Heart left ventricle (tissue), 16 donors: Measurements from ENCODE around the gene MSGN1. TPM values are rescaled to one million over a fixed set of nuclear protein-coding genes. Genes with fewer than 3 reads are reported as not detected.

Source experiments
- ATAC-seq, 4 donors: fragments of 200-7000 bp; cut with Tn5 transposase; one replicate each; pipeline ENCODE4 v1.9.1; 2020 to 2022; ENCODE audit warnings: moderate library complexity in 4 of 4, mild to moderate bottlenecking in 3 of 4, moderate number of reproducible peaks in 1 of 4
- DNase-seq, 5 donors: peaks; one replicate each; pipeline ENCODE4 v3.0.0-alpha.2; 2020
- H3K27ac ChIP-seq, 12 donors: fragments of 200-600 bp; sonication (generic) in 4 of 12; one replicate each; pipeline versions ENCODE4 v1.5.0 to v1.8.0; 2016 to 2022; ENCODE audit warnings: mild to moderate bottlenecking in 2 of 12
- H3K27me3 ChIP-seq, 9 donors: fragments of 200-600 bp; sonication (generic) in 2 of 9; one replicate each; pipeline versions ENCODE4 v1.5.1 to v1.8.0; 2016 to 2022; ENCODE audit warnings: mild to moderate bottlenecking in 3 of 9
- H3K36me3 ChIP-seq, 9 donors: fragments of 200-600 bp; sonication (generic) in 2 of 9; one replicate each; pipeline versions ENCODE4 v1.5.0 to v1.8.0; 2018 to 2022; ENCODE audit warnings: mild to moderate bottlenecking in 2 of 9
- H3K4me1 ChIP-seq, 12 donors: fragments of 200-600 bp; sonication (generic) in 4 of 12; one replicate each; pipeline versions ENCODE4 v1.5.0 to v1.8.0; 2016 to 2022; ENCODE audit warnings: mild to moderate bottlenecking in 3 of 12
- H3K4me3 ChIP-seq, 12 donors: fragments of 200-600 bp; sonication (generic) in 4 of 12; one replicate each; pipeline versions ENCODE4 v1.5.0 to v1.8.0; 2017 to 2022; ENCODE audit warnings: mild to moderate bottlenecking in 9 of 12, moderate library complexity in 4 of 12
- H3K9me3 ChIP-seq, 12 donors: fragments of 200-600 bp; sonication (generic) in 4 of 12; one replicate each; pipeline versions ENCODE4 v1.5.0 to v1.8.0; 2016 to 2022; ENCODE audit warnings: mild to moderate bottlenecking in 1 of 12
- POLR2A ChIP-seq, 2 donors: fragments of 450-650 bp; IDR thresholded peaks; one replicate each; pipeline ENCODE4 v1.6.1; 2017; ENCODE audit warnings: antibody characterized with exemption in 2 of 2, mild to moderate bottlenecking in 2 of 2, moderate library complexity in 2 of 2
- WGBS, 4 donors: extraction: QIAGEN DNeasy Blood & Tissue Kit in 2 of 4; methylation state at CpG; one replicate each; pipeline versions ENCODE4 v1.1.5 to v1.1.7; 2013 to 2018; 5-methylcytosine and 5-hydroxymethylcytosine counted together
- intact Hi-C, 10 donors: fragments of 100-400 bp; cut with DNase I; formaldehyde crosslinking; loops; one replicate each; pipeline versions ENCODE4 v1.11.1 to v1.14.2; 2022
- polyA plus RNA-seq, 2 donors: library from polyadenylated mRNA; stranded (reverse); fragments of 200-250 nt; gene quantifications; one replicate each; pipeline ENCODE4 v1.2.3, GENCODE V29; 2013
- total RNA-seq, 9 donors: library from RNA; depleted of rRNA in 2 of 9; stranded (reverse); fragments of >200 nt in 2 of 9; fragmentation: NEBNext Ultra II Directional in 3 of 9; extraction: Animal tissue kit (Norgen Biotek cat#: 25700) in 3 of 9; gene quantifications; one replicate each; pipeline versions ENCODE4 v1.1.0 to v1.2.4, GENCODE V29; 2016 to 2023
- TF ChIP-seq, protein P1 (sequence below), 12 donors: fragments of 200-600 bp; sonication (generic) in 4 of 12; IDR thresholded peaks; one replicate each; pipeline versions ENCODE4 v1.5.0 to v1.8.0; 2018 to 2022; ENCODE audit warnings: antibody characterized with exemption in 12 of 12, mild to moderate bottlenecking in 5 of 12
- donor health status: ischemic (EF 13 %, LVEDD 7.1; RV severe dilation, severe dysfunction).
- donor health status: healthy with polysubstance abuse.
- donor health status: DM: no; HTN: yes; CAD: no.
- donor health status: DM: no; HTN: no; CAD: no.
- donor health status: ischemic (EF 25% LVEDD 6.9; RV normal size, moderate dysfunction).
- donor health status: ischemic (EF 25% LVEDD 5.7; RV mildly dilated, moderate dysfunction).
- donor health status: healthy.
- donor health status: DM: yes; HTN: yes; CAD: no.
- donor health status: ischemic (EF 35%, LVEDD 5.7; RV mildly dilated, moderate dysfunction).
- donor health status: nonischemic (EF 11% LVEDD 7.7; RV severe dilation, severe dysfunction).
- donor health status: DM: yes; HTN: yes; CAD: no.
- donor health status: PGD.
- donor health status: ischemic (EF 29% LVEDD 5.4; RV normal size, mild dysfunction).
- donor health status: nonischemic (EF 23%, LVEDD 6.1; RV moderate dilation, normal function).

The MSGN1 gene
- total and polyA plus RNA-seq, 11 donors, result not detected

DNA sequence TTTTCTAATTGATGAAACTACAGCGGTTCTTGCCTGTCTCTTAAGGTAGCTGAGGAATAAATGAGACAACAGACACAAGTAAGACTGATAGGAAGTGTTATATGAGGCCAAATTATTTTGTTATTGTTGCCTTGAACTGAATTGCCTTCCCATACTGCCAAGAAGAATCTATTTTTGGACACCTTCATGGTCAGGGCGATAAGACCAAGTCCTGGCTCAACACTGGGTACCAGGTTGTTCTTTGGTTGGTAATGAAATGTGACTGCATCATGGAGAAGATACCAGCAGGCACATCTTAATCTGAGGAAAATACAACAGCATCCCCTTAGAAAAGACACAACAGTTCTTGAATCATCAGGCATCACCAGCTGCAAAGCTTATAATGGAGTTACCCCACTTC is 23.7 kb downstream of the MSGN1 start:
- Histone ChIP-seq H3K4me3 (no peak overlapping the region), H3K27ac (peak overlapping the region in 1 of 12 donors; percentile 34), H3K9me3 (no peaks in the 10 kb centered on the region), H3K4me1 (peaks cover 0 to 8% (median 0%) of the 10 kb centered on the region in 12 donors), H3K36me3 (no peaks in the 10 kb centered on the region), H3K27me3 (no peaks in the 10 kb centered on the region)
- intact Hi-C loops, result no loop called here
- 20 to 47% (median 40%) methylated on average over 2 of the region's 2 CpGs for WGBS, 4 donors
- ATAC-seq (peak; percentile 87 to 96 (median 91)), DNase-seq (no peak)
- TF ChIP-seq, protein P1, sequence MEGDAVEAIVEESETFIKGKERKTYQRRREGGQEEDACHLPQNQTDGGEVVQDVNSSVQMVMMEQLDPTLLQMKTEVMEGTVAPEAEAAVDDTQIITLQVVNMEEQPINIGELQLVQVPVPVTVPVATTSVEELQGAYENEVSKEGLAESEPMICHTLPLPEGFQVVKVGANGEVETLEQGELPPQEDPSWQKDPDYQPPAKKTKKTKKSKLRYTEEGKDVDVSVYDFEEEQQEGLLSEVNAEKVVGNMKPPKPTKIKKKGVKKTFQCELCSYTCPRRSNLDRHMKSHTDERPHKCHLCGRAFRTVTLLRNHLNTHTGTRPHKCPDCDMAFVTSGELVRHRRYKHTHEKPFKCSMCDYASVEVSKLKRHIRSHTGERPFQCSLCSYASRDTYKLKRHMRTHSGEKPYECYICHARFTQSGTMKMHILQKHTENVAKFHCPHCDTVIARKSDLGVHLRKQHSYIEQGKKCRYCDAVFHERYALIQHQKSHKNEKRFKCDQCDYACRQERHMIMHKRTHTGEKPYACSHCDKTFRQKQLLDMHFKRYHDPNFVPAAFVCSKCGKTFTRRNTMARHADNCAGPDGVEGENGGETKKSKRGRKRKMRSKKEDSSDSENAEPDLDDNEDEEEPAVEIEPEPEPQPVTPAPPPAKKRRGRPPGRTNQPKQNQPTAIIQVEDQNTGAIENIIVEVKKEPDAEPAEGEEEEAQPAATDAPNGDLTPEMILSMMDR (IDR thresholded peaks at IDR 0.05), result no peak
- no peak for TF ChIP-seq POLR2A (IDR thresholded peaks at IDR 0.05)

GRCh38 chr2:17843457-17843856 is 27.2 kb downstream of the MSGN1 start:
- WGBS, 4 donors, result 77 to 100% (median 95%) methylated on average over 2 of the region's 2 CpGs
- Histone ChIP-seq H3K27ac (no peak overlapping the region), H3K36me3 (no peaks in the 10 kb centered on the region), H3K4me1 (peaks cover 0 to 8% (median 0%) of the 10 kb centered on the region in 12 donors), H3K9me3 (no peaks in the 10 kb centered on the region), H3K27me3 (no peaks in the 10 kb centered on the region), H3K4me3 (no peak overlapping the region)
- TF ChIP-seq, protein P1 (IDR thresholded peaks at IDR 0.05), result no peak
- no peak for TF ChIP-seq POLR2A (IDR thresholded peaks at IDR 0.05)
- ATAC-seq (no peak), DNase-seq (no peak)
- intact Hi-C loops, result no loop called here

- intact Hi-C loops, result no loop called here
- no peaks in the 10 kb centered on the region for H3K9me3 ChIP-seq
- ATAC-seq, result no peak
Observed at GRCh38 chr2:17845806-17846205, 29.5 kb downstream of the MSGN1 start.

GRCh38 chr2:17846676-17847075 is 30.4 kb downstream of the MSGN1 start:
- no peak for ATAC-seq
- 90 to 94% (median 92%) methylated on average over 3 of the region's 3 CpGs for WGBS, 4 donors
- intact Hi-C loops, result no loop called here

More at GRCh38 chr2:17845806-17846205, 29.5 kb downstream of the MSGN1 start:
- 75 to 90% (median 80%) methylated on average over 7 of the region's 7 CpGs for WGBS, 4 donors
- no peak for DNase-seq
- Histone ChIP-seq H3K4me1 (no peaks in the 10 kb centered on the region), H3K27ac (no peak overlapping the region), H3K27me3 (no peaks in the 10 kb centered on the region), H3K36me3 (no peaks in the 10 kb centered on the region), H3K4me3 (no peak overlapping the region)
- TF ChIP-seq, protein P1 (IDR thresholded peaks at IDR 0.05), result no peak
- TF ChIP-seq POLR2A (IDR thresholded peaks at IDR 0.05), result no peak

More at GRCh38 chr2:17846676-17847075, 30.4 kb downstream of the MSGN1 start:
- no peak for TF ChIP-seq POLR2A (IDR thresholded peaks at IDR 0.05)
- TF ChIP-seq, protein P1 (IDR thresholded peaks at IDR 0.05), result no peak
- no peak for DNase-seq
- H3K9me3 ChIP-seq, result no peaks in the 10 kb centered on the region
- H3K4me1 ChIP-seq, result peaks cover 0 to 2% (median 0%) of the 10 kb centered on the region in 12 donors
- no peak overlapping the region for H3K4me3 ChIP-seq
- H3K27ac ChIP-seq, result no peak overlapping the region
- H3K27me3 ChIP-seq, result no peaks in the 10 kb centered on the region
- no peaks in the 10 kb centered on the region for H3K36me3 ChIP-seq
